ENCODE results near the gene RGS10.
"Not testable (repeated sequence)": the region's sequence is repeated elsewhere in the genome, so short reads cannot be mapped to it uniquely, and the experiment has no call there.

The RGS10 gene

GRCh38 chr10:119538632-119539358 is 3.7 kb downstream of the RGS10 start:
- DNase-seq: peak; percentile 18

GRCh38 chr10:119537953-119538630 is 4.4 kb downstream of the RGS10 start:
- DNase-seq: no peak

GRCh38 chr10:119536508-119537025 is 6.0 kb downstream of the RGS10 start:
- no peak for DNase-seq

GRCh38 chr10:119535837-119536507 is 6.5 kb downstream of the RGS10 start:
- DNase-seq: no peak

GRCh38 chr10:119535305-119535704 is 7.2 kb downstream of the RGS10 start:
- DNase-seq: no peak

GRCh38 chr10:119533473-119533872 is 9.0 kb downstream of the RGS10 start:
- no peak for DNase-seq

GRCh38 chr10:119532791-119533190 is 9.7 kb downstream of the RGS10 start:
- not testable (repeated sequence) for DNase-seq

GRCh38 chr10:119532251-119532650 is 10.3 kb downstream of the RGS10 start:
- not testable (repeated sequence) for DNase-seq

- no peak for DNase-seq
These were observed 11.5 kb downstream of the RGS10 start for GRCh38 chr10:119531067-119531466.

GRCh38 chr10:119528663-119529237 is 13.8 kb downstream of the RGS10 start:
- DNase-seq: not testable (repeated sequence)

GRCh38 chr10:119526621-119527592 is 15.6 kb downstream of the RGS10 start:
- DNase-seq: no peak

- DNase-seq: no peak
These were observed 16.4 kb downstream of the RGS10 start for GRCh38 chr10:119526149-119526548.

GRCh38 chr10:119525116-119525515 is 17.4 kb downstream of the RGS10 start:
- no peak for DNase-seq

- no peak for DNase-seq
These were observed 17.8 kb downstream of the RGS10 start for GRCh38 chr10:119524720-119525070.

GRCh38 chr10:119523895-119524719 is 18.4 kb downstream of the RGS10 start:
- no peak for DNase-seq

GRCh38 chr10:119522747-119523426 is 19.6 kb downstream of the RGS10 start:
- DNase-seq: no peak

- no peak for DNase-seq
These were observed 20.9 kb downstream of the RGS10 start for GRCh38 chr10:119521443-119522204.

GRCh38 chr10:119520283-119520682 is 22.2 kb downstream of the RGS10 start:
- DNase-seq: no peak

GRCh38 chr10:119518936-119519335 is 23.6 kb downstream of the RGS10 start:
- DNase-seq: no peak

- no peak for DNase-seq
These were observed 24.3 kb downstream of the RGS10 start for GRCh38 chr10:119518176-119518575.

Measured in activated effector memory CD4-positive, alpha-beta T cell treated with Interleukin-2 at 50 U/mL for 16 hours (primary cell).